C1 segment of cervical spinal cord (tissue), 14 donors: ENCODE results near the gene TWIST2.

Source experiments
- DNase-seq, 14 donors: peaks; one replicate each; lab custom pipeline; 2025; lab: John Stamatoyannopoulos, UW

The TWIST2 gene

DNA sequence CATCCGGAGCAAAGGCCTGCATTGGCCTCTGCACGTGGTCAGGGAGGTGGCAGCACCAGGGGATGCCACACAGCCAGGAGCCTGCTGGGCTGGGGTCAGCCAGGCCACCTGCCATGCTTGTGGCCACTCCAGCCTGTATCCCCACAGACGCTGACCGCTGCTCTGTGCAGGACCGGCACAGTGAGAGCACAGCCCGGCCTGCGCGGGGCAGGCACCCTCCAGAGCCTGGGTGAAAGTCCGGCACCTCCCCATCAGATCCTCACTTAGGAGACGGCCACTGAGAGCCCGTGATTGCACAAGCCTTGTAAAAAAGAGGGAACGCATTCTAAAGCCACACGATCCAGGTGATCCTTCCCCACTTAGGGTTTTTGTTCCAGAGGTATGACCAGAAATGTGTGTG lies 42.2 kb downstream of the TWIST2 start:
- DNase-seq, result no peak

- DNase-seq, result no peak
Observed at GRCh38 chr2:238890618-238891456, 43.0 kb downstream of the TWIST2 start.

GRCh38 chr2:238891457-238892203 lies 43.7 kb downstream of the TWIST2 start:
- no peak for DNase-seq

DNA sequence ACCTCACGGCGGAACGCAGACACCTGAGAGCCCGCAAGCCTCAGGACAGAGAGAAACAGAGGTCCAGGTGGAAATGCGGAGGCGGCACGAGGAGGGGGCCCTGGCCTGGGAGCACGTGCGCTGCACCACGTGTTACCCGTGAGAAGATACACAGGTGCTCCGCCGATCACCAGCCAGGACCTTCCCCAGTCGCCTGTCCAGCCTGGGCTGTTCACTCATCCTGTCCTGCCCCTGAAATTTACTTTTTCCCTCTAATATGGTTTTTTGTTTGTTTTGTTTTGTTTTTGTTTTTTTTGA lies 44.3 kb downstream of the TWIST2 start:
- no peak for DNase-seq

GRCh38 chr2:238892796-238893195 lies 44.9 kb downstream of the TWIST2 start:
- DNase-seq, result no peak

DNA sequence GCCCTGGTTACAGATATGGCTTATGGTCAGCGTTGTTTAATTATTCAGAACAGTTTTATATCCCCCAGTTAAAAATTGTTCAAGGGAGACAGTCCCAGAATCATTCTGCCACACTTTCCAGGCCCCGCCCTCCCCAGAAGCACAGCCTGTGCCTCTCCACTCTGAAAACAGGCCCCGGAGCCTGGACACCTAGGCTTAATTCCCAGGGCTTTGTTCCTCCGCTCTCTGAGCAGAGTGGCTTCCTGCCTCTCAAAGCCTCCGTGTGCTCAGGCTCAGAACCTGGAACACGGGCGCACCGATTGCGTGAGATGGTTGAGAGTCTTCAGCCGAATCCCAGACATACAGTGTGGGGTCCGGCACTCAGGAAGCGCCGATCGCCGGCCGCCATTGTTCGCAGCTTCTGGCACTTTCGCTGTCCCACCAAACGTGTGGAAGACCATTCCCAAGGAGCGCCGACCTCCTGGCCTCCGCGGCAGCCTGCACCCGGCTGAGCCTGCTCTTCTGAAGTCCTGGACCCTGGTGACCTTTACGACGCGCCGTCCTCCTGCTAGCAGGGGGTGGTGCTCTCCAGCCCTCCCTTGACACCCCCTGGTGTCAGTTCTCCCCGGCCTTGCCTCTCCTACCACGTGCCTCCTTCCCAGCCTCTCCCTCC lies 45.6 kb downstream of the TWIST2 start:
- no peak for DNase-seq

GRCh38 chr2:238894226-238894949 lies 46.5 kb downstream of the TWIST2 start:
- DNase-seq, result no peak

DNA sequence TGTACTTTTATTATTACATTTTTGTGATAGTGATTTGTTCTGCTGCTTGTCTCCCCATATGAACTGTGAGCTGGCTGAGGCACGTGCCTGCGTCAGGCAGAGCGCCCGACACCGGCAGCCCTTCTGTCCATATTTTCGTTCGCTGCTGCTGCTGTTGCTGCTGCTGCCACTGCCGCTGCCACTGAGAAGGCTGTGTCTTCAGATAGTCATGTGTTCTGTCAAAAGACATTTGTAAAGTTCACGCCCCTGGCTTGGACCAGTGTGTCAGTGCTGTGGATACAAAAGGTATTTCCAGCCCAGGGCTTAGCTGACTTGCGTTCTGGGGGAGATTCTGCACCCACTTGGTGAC lies 47.0 kb downstream of the TWIST2 start:
- no peak for DNase-seq

GRCh38 chr2:238895361-238895882 lies 47.5 kb downstream of the TWIST2 start:
- no peak for DNase-seq

- DNase-seq, result peak in 5 of 14 donors; percentile 3 to 60 (median 21)
Observed at GRCh38 chr2:238895891-238896600, 48.2 kb downstream of the TWIST2 start.

DNA sequence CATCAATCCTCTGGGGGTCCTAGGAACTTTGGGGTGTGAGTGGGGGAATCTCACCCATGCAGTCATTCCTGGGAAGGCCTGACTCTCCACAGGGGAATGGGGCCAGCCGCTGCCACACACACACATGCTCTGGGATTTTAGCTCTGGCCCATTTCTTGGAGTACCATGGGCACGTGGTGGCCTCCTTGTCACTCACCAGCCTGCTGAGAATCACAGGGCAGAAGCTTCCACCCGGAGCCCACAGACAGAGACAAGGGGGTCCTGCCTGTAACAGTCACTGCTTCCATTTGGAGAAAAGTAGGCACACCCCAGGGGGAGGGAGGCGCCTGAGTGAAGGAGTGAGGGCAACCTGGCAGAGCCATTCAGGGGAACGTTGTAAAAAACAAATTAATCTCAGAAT lies 48.8 kb downstream of the TWIST2 start:
- DNase-seq, result no peak

DNA sequence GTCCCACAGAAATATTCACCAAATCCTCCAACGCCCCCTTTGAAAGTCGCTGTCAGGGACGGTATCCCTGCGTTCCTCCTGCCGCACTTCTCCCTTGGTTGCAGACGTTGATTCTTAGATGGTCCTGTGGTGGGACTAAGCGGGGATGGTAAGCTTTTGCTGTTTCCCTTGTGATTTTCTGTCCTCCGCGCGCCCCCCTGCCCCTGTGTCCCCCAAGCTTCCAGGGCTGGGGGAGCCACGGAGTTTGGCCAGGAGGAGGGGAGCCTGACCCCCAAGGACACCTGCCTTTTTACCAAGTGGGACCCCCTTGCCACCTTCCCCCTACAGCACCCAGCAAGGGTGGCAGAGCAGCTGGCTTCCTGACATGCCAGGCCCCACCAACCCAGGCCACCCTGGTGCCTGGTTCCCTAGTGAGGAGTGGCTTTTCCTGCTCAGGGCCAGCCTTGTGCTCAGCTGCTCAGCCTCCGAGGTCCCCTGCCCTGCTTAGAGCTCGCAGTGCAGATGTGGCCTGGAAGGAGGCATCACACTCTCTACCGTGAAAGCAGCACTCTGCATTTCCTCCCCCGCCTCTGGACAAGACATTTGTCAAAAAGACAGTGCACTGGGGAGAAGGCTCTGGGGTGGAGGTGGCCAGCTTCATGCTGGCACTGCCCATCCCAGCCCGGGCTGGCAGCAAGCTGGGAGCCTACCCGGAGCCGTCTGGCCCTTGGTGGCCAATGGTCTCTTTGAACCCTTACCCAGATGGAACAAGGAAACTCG lies 49.4 kb downstream of the TWIST2 start:
- no peak for DNase-seq

GRCh38 chr2:238897911-238898311 lies 50.0 kb downstream of the TWIST2 start:
- no peak for DNase-seq

GRCh38 chr2:238898534-238899281 lies 50.8 kb downstream of the TWIST2 start:
- DNase-seq, result peak in 1 of 14 donors; percentile 24

DNA sequence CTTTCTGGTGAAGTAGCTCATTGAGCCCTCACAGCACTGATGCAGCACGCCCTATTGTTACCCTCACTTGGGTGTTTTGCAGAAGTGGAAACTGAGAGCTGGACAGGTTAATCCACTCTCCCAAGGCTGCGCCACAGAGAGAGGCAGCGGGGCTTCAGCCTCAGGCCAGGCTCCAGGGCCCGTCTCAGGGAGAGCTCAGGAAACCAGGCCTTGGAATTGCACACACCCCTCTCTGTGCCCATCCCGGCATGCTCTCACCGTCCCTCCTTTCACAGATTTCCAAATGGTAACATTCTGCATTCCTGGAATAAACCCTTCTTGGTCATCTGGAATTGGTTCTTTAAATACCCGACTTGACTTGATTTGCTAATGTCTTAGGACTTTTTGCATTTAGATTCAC lies 51.5 kb downstream of the TWIST2 start:
- no peak for DNase-seq

DNA sequence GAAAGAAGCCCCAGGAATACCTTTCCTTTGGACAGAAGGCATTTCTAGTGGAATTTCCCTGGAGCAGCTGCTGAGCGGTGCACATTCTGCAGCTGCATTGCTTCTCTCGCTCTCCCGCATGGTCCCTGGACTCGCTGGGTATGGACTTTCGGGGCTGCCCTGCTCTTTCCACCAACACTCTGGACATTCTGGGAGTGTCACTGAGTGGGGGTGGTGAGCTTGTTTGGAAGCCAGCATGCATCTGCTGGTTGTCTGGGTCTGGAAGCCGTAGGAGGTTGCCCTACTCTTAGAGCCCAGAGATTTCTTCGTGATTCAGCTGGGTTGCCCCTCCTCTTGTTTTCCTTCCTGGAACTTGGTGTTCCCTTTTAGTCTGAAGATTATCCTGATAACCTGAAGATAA lies 52.6 kb downstream of the TWIST2 start:
- DNase-seq, result no peak

DNA sequence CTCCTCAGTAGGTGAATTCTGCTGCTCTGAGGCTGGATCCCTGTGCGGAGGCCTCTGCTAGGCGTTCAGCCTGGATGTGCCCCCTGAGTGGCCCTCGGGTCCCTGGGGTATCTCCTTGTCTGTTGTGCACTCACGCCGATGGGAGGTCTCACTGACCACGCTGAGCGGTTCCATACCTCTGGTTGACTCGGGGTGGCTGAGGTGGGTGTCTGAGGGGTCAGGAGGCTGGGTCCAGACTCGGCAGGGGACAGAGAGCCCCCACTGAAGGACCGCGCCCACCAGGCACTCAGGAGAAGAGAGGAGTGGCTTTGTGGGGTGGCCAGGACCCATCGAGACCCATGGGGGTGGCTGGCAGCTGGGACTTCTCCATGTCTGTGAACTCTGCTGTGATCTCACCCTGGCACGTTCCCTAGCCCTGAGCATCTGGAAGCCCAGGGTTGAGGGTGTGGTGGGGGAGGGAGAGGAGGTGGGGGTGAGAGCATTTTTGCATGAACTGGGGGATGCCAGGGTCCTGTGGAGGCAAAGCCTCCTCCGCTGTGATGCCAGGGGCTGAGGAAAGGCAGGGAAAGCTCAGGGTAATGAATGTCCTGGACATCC lies 53.7 kb downstream of the TWIST2 start:
- DNase-seq, result no peak

- no peak for DNase-seq
Observed at GRCh38 chr2:238902285-238902684, 54.4 kb downstream of the TWIST2 start.

GRCh38 chr2:238903141-238903540 lies 55.3 kb downstream of the TWIST2 start:
- DNase-seq, result no peak
